Activated CD8-positive, alpha-beta memory T cell treated with anti-CD3 and anti-CD28 coated beads, Interleukin-2, amount 50 U/mL, for 24 hours (primary cell): Measurements from ENCODE around the gene GDPGP1.
"Not testable (repeated sequence)": the region's sequence is repeated elsewhere in the genome, so short reads cannot be mapped to it uniquely, and the experiment has no call there.

ENCODE experiments used
- DNase-seq: peaks from one replicate; pipeline ENCODE4 v3.0.0-alpha.2; 2020; ENCODE audit errors: extremely low read depth

Gene GDPGP1, protein sequence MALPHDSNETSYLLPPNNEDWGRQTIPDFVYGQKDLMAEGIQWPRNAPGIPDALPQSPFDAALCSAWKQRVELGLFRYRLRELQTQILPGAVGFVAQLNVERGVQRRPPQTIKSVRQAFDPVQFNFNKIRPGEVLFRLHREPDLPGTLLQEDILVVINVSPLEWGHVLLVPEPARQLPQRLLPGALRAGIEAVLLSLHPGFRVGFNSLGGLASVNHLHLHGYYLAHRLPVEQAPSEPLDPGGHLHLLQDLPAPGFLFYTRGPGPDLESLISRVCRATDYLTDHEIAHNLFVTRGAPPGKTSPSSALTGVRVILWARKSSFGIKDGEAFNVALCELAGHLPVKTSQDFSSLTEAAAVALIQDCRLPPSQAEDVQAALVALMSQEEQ

DNA sequence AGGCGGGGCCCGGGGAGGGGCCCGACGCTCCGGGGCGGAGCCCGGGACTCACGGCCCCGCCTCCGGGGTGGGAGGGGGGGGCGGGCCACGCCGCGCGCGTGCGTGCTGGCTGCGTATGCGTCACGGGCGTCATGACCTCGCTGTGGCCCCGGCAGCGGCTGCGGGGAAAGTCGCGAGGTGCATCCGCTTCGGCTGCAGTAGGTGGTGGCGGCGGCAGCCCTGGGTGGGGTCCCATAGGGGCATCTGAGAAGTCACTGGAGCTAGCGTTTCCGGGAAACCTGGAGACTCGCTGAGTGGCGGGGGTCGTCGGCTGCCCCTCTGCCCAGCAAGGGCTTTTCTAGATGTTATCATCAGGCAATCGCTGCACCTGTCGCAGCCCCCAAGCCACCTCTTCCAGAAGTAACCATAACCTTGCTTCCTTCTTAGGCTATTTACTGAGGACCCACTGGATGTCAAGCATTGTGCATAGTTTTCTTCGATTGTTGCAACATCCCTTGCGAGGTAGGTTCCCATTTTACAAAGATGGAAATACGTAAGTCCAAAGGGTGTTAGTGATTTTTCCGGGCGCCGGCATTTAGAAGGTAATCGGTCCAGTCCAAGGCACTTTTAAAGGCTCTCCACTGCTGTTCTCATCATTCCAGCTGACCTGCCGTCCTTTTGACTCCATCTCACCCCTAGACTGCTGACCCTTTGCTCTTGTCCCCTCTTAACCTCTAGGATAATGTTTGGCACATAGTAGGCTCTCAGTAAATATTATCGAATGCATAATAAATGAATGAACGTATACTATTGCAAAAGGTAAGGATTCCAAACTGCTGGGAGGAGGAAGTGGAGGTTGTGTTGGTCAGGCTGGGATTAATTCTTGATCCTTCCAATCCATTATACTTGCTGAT, at the start of gene GDPGP1:
Gene GDPGP1 (plus strand): TSS at position 114 of the 893 bp plus-strand sequence. CDS start 6,700 bp downstream, outside the sequence.
- DNase-seq: no peak

DNA sequence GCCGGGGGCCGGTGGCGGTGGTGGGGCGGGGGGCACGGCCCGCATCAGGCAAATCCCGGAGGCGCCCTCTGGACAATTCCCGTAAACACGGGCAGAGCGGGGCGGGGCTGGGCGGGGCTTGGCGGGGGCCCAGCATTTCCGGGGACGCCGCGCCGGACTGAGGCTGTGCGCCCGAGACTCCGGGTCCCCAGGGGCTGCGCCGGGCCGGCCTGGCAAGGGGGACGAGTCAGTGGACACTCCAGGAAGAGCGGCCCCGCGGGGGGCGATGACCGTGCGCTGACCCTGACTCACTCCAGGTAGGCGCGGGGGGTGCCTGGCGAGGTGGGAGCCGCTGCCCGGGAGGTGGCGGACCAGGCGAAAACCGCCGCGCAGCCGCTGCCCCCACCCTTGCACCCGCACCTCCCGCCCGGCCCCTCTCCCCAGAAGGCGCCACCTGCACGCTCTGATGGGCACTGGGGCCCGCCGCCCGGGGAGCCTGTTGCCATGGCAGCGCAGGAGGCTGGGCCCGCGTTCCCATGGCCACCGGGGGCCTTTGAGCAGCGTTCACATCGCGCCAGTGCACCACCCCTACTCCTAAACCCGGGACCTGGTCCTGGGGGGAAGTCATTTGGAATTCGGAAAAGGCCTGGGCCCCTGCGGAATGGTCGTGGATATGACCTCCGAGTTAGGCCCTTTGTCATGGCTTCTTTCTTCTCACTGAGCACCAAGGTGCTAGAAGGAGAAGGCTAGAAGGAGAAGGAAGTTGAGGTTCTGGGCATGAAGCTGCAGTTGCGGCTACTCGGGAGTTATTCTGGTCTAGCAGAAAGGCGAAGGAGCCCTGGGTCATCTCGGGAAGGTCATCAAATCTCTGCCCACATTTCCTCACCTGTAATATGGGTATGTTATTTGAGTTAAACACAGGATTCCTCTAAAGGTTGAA, 49.0 kb upstream of the GDPGP1 start:
- no peak for DNase-seq

DNA sequence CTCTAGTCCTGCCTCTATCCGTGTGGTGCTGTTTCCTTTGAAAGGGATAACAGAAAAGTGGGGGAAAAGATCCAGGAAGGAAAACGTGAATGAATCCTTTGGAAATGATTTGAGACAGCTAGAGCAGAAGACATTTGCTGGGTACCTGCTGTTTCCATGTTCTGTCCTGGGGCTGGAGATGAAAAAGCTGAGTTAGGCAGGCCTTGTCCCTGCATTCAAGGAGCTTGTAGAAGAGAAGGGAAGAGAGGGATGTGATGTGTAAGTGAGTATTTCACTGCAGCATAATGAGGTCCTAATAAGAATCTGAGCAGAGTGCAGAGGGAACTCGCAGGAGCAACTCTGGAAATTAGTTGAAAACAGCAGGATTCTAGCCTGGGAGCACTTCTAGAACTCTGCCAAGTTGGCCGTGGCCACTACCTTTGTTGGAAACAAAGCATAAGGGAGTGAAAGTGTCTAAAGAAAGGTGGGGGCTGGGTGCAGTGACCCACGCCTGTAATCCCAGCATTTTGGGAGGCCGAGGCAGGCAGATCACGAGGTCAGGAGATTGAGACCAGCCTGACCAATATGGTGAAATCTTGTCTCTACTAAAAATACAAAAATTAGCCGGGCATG, 46.6 kb upstream of the GDPGP1 start:
- DNase-seq: no peak

DNA sequence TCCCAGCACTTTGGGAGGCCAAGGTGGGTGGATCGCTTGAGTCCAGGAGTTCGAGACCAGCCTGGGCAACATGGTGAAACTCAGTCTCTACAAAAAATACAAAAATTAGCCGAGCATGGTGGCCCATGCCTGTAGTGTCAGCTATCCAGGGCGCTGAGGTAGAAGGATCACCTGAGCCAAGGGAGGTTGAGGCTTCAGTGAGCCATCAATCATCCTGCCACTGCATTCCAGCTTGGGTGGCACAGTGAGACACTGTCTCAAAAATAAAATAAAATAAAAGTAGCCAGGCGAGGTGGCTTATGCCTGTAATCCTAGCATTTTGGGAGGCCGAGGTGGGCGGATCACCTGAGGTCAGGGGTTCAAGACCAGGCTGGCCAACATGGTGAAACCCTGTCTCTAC, 45.9 kb upstream of the GDPGP1 start:
- DNase-seq: not testable (repeated sequence)

DNA sequence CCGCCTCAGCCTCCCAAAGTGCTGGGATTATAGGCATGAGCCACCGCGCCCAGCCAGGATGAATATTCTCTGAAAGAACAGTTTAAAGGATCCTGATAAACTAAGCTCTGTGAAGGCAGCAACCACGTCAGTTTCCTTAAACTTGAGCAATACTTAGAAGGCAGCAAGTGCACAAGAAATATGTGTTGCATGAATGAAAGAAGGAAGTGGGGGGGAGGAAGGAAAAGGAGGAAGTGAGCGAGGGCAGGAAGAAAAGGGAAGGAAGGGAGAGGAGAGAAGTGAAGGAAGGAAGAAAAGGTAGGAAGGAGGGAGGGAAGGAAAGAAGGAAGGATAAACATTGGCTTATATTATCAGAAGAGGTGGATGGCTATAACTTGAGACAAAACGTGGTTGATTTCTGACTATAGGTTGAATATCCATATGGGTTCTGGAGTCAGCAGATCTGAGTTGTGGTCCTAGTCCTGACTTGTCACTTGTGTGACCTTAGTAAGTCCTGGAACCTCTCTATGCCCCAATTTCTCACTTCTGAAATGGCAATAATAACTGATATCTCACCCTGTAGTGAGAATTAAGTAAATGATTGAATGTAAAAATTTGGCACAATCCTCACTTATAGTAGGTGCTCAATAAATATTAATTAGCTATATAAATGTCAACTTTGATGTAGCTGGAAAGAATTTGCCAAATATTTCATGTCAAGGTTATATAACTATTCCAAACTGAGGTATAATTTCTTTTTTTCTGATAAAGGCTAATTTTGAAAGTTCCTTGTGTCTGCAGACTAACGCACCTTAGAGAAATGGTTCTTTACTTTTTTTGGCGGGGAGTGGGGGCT, 44.9 kb upstream of the GDPGP1 start:
- no peak for DNase-seq

DNA sequence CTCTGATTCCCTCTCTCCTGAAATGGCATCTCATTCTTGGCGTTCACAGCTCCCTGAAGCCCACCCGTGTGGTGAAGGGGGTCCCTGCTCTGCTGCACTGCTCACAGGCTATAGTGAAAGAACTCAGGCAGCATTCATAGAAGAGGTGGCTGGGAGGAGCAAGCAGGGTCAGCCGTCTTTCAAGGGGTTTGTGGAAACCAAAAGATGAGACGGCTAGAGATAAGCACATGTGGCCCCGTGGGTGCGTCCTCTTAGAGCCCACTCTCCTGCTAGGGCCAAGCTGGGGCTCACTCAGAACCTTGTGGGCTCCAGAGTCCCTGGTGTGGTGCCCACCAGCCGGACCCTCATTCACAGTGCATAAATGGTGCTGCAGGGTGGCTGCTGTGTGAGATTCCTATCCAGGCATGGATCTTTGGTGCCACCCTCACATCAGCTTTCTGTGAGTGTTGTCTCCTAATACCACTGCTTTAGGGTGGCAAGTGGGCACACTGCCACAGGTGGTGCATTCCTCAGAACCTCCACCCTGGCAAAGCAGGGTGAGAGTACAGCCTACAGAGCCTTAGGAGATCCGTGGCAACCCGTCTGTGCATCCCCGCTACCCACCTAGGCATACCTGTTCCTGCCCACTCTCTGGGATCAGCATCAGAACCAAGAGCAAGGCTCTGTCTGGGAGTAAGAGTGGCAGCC, 44.1 kb upstream of the GDPGP1 start:
- DNase-seq: no peak

DNA sequence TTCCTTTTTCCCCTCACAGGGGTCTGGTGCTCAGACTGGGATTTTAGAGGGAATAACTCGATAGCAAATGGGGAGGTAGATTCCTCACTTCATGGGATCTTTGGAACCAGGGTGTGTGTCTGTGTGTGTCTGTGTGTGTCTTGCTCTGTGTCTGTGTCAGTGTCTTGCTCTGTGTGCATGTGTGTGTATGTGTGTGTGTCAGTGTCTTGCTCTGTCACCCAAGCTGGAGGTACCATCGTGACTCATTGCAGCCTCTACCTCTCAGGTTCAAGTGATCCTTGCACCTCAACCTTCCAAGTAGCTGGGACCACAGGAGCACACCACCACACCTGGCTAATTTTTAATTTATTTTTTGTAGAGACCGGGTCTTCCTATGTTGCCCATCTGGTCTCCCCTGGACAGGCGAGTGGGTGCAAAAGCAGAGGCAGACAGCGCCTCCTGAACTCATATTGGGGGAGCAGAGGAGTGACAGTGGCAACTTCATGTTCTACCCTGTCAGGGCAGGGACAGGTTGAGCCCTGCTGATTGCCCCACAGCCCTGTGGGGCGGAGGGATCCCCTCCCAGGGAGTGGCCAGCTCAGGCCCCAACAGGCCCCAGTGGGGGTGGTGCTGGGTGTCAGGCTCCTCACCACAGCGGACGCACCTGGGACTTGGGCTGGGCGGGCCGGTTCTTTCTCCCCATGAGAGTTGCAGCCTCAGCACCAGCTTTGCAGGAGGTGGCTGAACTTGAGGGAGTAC, 43.2 kb upstream of the GDPGP1 start:
- no peak for DNase-seq

DNA sequence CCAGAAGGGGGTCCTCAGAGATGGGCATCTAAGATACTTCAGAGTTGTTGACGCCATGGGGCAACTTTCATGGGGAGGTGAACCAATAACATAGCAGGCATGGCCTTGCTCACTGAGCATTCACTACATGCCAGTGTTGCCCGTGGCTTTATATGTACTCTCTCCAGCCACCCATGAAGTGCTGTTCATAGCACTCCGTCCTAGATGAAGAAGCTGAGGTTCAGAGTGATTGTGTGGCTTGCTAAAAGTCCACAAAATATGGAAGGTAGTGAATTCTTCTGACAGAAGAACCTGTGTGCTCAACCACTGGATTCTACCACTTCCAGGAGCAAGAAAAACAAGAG, 42.7 kb upstream of the GDPGP1 start:
- no peak for DNase-seq

DNA sequence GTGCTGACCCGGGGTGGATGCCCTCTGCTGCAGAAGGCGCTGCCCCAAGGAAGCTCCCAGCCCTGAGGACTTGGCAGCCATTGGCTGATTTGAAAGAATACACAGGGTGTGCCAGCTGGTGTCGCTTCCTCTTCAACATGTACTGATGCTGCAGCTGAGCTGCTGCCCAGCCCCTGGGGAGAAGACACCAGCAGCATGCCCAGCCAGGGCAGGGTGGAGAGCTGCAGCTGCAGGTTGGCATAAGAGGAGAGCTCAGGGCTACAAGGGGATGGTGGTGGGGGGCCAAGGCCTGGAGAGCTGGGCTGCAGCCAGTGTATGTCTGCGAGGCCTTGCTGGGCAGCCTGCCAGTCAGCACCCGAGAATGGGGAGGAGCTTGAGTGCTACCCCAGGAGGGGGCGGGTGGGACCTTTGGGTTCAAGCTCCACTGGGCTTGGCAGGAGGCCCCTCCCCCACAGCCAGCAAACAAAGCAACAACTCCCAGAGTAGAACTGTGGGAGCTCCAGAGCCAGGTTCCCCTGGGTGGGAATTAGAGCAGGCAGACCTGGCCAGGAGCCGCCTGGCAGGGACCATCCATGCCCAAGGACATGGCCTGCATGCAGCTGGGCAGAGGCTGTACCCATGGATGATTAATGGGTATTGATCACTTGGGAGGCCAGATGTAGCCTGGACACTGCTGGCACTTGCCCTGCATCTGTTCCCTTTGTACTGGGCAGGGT, 42.1 kb upstream of the GDPGP1 start:
- DNase-seq: no peak

DNA sequence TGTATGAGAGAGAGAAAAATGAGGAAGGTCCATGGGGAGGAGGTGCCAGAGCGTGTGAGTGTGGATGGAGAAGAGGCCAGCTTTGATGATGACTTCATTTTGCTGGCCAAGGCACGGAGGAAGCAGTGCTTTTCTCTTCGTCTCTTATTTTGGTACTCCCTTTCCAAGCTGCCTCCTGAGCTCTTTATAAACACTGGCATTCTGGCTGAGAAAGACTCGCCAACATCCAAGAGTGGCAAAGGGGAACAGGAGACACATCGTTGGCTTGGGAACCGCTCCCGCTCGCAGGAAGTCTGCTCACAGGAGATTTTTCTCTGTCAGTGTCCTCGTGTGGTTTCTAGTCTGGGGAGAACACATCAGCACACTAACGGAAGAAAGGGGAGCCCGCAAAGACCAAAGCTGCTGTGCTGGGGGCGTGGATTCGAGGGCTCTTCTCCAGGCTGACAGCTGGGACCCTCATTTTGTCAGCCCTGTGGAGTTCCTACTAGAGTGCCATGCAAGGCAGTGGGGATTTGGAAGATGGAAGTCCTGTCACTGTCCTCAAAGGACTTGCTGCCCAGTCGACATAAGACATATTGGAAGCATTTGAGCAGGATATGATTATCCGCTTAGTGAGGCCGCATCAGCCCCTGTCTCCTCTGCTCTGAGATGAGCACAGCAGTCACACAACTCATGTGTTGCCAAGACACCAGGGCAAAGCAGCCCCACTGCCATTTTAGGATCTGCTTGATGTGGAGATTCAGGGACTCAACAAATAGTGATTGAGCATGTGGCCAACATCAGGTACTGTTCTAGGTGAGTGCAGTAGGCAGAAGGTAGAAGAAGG, 40.8 kb upstream of the GDPGP1 start:
- DNase-seq: no peak

DNA sequence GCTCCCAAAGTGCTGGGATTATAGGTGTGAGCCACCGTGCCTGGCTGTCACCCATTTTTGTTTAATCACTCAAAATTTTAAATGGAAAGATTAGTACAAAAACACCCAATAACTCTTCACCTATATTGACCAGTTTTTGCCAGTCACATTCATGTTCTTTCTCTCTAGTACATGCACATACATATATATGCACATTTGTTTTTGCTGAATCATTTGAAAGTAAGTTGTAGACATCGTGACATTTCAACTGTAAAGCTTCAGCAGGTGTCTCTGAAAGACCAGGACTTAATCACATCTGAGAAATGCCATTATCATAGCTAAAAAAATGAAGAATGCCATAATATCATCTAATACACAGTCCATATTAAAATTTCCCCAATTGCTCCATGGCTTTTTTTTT, 39.4 kb upstream of the GDPGP1 start:
- DNase-seq: no peak

DNA sequence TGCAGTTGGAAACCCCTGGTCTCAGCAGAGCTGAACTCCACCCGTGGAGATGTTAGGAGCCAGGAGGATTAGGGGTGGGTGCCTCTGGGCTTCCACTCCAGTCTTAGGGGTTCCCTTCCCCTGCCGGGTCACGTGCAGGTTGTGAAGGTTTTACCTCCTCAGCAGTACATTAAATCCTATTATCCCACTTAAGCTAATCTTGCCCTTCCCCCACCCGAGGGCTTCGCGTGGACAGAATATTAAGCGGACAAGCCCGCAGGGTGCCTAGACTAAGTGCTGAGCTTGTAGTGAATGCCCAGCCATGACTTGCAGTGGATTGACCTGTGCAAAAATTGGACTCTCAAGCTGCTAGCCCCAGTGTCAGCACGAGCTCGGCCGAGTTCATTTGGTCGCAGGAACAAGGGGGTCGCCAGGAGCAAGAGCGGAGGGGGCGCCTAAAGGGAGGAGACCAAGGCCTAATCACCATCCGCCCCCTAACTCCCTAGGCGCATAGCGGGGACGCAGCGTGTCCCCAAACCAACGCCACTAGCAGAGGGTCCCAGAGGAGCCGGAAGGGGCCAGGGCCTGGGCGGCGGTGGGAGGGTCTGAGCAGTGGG, 33.4 kb upstream of the GDPGP1 start:
- DNase-seq: no peak

DNA sequence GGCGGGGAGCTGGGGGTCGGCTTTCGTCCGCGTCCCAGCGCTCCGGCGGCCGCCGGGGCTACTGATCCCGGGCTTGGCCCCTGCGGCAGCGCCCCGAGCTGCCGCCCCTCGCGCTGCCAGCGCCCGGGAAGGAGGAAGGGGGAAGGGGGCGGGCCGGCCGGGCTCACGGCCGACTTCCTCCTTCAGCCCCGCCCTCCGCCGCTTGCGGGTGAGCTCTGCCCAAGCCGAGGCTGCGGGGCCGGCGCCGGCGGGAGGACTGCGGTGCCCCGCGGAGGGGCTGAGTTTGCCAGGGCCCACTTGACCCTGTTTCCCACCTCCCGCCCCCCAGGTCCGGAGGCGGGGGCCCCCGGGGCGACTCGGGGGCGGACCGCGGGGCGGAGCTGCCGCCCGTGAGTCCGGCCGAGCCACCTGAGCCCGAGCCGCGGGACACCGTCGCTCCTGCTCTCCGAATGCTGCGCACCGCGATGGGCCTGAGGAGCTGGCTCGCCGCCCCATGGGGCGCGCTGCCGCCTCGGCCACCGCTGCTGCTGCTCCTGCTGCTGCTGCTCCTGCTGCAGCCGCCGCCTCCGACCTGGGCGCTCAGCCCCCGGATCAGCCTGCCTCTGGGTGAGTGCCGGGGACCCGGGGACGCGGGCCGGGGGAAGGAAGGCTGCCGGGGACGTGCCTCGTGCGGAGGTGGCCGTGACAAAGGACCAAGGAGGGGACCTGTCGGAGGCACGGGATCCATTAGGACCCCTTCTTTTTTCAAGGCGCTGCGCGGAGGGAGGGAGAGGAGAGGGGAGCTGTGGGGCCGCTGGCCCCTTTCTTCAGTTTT, 32.7 kb upstream of the GDPGP1 start, which contains the start of gene SEMA4B:
Gene SEMA4B (plus strand): TSS at position 201 of the 814 bp plus-strand sequence. CDS start 249 bp downstream, at position 450.
- DNase-seq: no peak

DNA sequence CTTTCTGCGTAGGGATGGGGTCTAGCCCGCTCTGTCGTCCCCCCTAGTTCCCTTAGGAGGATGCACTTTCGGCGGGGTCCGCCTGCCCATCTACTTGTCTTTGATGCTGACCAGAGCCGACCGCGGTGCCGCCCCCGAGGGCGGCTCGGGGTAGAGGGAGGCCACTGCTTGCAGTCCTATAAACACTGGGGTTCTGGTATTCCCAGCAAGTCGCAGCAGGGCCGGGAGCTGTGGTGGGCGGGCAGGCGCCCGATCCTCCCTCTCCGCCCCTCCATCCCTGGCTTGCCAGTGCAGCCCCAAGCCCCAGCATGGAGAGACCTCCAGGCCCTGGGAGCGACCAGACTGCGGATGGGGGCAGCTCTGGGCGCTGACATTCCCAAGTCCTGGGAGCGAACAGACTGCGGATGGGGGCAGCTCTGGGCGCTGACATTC, 32.0 kb upstream of the GDPGP1 start:
- no peak for DNase-seq

DNA sequence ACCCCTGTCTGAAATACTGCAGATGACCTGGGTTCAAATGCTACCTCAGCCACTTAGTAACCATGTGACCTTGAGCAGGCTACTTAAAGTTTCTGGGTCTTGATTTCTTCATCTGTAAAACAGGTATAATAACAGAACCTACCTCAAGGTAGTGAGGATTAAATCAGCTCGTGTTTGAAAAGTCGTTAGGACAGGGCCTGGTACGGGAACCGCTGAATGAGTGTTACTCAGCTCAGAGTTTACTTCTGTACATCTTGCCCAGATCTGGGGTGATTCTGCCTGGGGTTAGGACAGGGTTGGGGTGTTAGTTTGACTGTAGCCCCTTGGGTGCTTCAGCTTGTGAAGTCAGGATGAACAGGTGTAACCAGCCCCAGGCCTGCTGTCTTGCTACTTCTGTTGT, 31.1 kb upstream of the GDPGP1 start:
- DNase-seq: no peak

DNA sequence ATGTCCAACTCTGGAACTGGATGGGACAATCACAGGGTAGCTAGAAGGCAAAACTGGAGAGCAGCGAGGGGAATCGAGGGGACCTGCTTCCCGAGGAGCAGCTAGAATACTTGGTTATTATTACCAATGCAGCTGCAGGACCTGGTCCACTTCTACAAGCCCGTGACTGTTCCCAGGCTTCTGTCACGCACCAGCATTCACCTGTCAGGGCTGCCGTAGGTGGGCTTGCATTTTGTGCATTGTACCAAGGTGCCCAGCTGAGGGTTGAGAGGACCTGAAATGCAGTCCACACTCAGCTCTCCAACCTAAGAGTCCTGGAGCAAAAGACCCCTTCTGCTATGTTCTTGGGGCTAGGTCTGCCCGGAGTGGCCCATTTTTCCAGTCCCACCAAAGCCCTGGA, 30.5 kb upstream of the GDPGP1 start:
- DNase-seq: no peak
